SK-N-MC (cell line): Measurements from ENCODE around the gene FAM13A.

Source experiments
- DNase-seq: peaks from one replicate; pipeline ENCODE4 v3.0.0-alpha.2; 2011; ENCODE audit warnings: low read depth, low spot score
- H3K27ac ChIP-seq: fragments of 200-600 bp; sonication (generic); 2 replicates; pipeline ENCODE4 v1.5.1; 2016; ENCODE audit warnings: mixed run types
- H3K36me3 ChIP-seq: fragments of 200-600 bp; sonication (generic); 2 replicates; pipeline ENCODE4 v1.6.1; 2017; ENCODE audit warnings: antibody characterized with exemption, low read length, mixed read lengths; ENCODE audit not compliant: insufficient read depth
- H3K4me3 ChIP-seq: fragments of 200-600 bp; sonication (generic); 2 replicates; pipeline ENCODE4 v1.5.1; 2016
- H3K9ac ChIP-seq: fragments of 200-600 bp; sonication (generic); 2 replicates; pipeline ENCODE4 v1.8.0; 2017; ENCODE audit warnings: mixed run types, mixed read lengths; ENCODE audit not compliant: insufficient read length
- H3K9me3 ChIP-seq: fragments of 200-600 bp; sonication (generic); 2 replicates; pipeline ENCODE4 v1.6.1; 2017; ENCODE audit warnings: low read depth, mild to moderate bottlenecking, antibody characterized with exemption, low read length, moderate library complexity, mixed read lengths
- EZH2 ChIP-seq: fragments of 200-600 bp; sonication (generic); IDR thresholded peaks from one replicate; pipeline ENCODE4 v1.6.1; 2017; ENCODE audit warnings: antibody characterized with exemption
- FOXP2 ChIP-seq: optimal IDR thresholded peaks from 2 replicates; pipeline ENCODE3; 2011; ENCODE audit warnings: mild to moderate bottlenecking, moderate library complexity; ENCODE audit not compliant: insufficient read depth; ENCODE audit errors: extremely low read length, control extremely low read depth
- POLR2AphosphoS5 ChIP-seq: IDR thresholded peaks from 2 replicates; pipeline ENCODE4 v1.6.1; 2012; ENCODE audit warnings: mild to moderate bottlenecking, low read depth, low read length, borderline replicate concordance

FAM13A gene

GRCh38 chr4:88830598-88830997 is 226.4 kb downstream of the FAM13A start:
- no peaks in the 10 kb centered on the region; the same call in 1 of the 2 replicates for H3K36me3 ChIP-seq
- no peaks in the 10 kb centered on the region for H3K9me3 ChIP-seq
- H3K4me3 ChIP-seq, result no peak overlapping the region
- DNase-seq, result no peak
- H3K9ac ChIP-seq, result no peak overlapping the region
- no peak for TF ChIP-seq POLR2AphosphoS5
- no peak for TF ChIP-seq EZH2
- no peak for TF ChIP-seq FOXP2
- no peak overlapping the region for H3K27ac ChIP-seq

DNA sequence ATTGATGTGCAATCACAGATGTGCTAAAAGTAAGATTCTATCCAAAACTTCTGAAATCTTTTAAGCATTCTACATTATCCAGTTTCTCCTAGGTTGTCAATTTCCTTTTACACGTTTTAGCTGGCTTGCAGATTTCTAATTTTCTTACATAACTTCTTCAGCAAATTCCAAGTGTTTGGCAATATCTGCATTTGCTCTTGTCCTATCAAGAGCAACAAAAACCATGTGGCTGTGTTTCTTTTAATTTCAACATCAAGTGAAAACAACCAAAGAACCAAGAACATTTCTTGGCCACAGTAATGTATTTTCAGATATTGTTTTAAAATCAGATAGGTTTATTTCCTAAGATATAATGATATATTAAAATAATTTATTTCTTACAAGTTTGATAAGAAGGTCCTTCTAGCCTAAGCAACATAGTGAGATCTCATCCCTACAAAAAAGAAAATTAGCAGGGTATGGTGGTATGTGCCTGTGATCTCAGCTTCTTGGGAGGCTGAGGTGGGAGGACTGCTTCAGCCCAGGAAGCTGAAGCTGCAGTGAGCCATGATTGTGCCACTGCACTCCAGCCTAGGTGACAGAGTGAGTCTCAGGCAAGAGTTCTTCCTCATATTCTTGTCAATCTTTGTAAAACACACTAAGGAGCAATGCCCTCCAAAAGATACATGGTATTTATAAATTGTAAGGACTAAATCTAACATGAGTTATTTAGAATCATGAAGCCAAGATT is 228.0 kb downstream of the FAM13A start:
- Histone ChIP-seq H3K9ac (no peak overlapping the region), H3K4me3 (no peak overlapping the region), H3K36me3 (no peaks in the 10 kb centered on the region; the same call in 1 of the 2 replicates), H3K27ac (no peak overlapping the region), H3K9me3 (no peaks in the 10 kb centered on the region)
- TF ChIP-seq FOXP2, result no peak
- no peak for TF ChIP-seq POLR2AphosphoS5
- TF ChIP-seq EZH2, result no peak
- no peak for DNase-seq

DNA sequence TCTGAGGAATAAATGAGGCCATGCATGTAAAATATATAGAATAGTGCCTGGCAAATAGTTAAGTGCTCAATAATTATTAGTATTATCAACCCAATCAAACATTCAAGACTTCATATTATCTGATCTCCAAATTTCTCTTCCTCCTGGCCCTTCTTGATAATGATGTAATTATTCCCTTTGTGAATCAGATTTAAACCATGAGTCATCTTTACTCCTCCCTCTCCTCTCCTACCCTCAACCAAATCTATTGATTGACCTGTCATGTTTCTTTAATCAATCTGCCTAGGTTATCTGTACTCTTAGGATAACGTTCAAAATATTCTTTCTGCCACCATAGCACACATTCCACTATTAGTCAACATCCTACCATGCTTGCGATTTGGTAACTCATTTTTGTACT is 229.5 kb downstream of the FAM13A start:
- Histone ChIP-seq H3K4me3 (no peak overlapping the region), H3K9me3 (no peaks in the 10 kb centered on the region), H3K9ac (no peak overlapping the region), H3K36me3 (no peaks in the 10 kb centered on the region), H3K27ac (no peak overlapping the region)
- DNase-seq, result no peak
- no peak for TF ChIP-seq FOXP2
- no peak for TF ChIP-seq POLR2AphosphoS5
- no peak for TF ChIP-seq EZH2

DNA sequence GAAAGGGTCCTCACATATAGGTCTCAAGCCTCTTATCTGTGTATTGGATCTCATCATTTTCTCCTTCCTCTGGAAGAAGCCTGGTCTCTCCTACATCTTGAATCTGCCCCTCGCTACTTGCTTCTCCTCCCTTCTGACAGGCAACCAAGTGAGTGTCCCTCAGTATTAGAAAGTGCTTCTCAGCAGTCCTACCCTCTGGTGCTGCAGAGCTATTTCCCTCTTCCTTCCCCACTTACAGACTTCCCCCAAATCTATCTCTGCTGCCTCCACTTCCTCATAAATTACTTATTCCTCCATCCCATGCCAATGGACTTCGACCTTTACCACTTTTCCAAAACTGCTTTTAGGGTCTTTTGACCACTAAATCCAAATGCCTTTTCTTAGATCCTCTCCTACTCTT is 230.2 kb downstream of the FAM13A start:
- TF ChIP-seq POLR2AphosphoS5 (no peak), EZH2 (no peak), FOXP2 (no peak)
- H3K27ac ChIP-seq, result no peak overlapping the region
- H3K4me3 ChIP-seq, result no peak overlapping the region

GRCh38 chr4:88825931-88826330 is 231.1 kb downstream of the FAM13A start:
- DNase-seq, result no peak
- no peak overlapping the region for H3K9ac ChIP-seq
- no peak overlapping the region for H3K27ac ChIP-seq
- no peaks in the 10 kb centered on the region for H3K9me3 ChIP-seq
- no peak overlapping the region for H3K4me3 ChIP-seq
- H3K36me3 ChIP-seq, result no peaks in the 10 kb centered on the region
- no peak for TF ChIP-seq POLR2AphosphoS5
- TF ChIP-seq EZH2, result no peak
- TF ChIP-seq FOXP2, result no peak

More for the DNA sequence above, 230.2 kb downstream of the FAM13A start:
- Histone ChIP-seq H3K9ac (no peak overlapping the region), H3K36me3 (no peaks in the 10 kb centered on the region), H3K9me3 (no peaks in the 10 kb centered on the region)
- DNase-seq, result no peak

DNA sequence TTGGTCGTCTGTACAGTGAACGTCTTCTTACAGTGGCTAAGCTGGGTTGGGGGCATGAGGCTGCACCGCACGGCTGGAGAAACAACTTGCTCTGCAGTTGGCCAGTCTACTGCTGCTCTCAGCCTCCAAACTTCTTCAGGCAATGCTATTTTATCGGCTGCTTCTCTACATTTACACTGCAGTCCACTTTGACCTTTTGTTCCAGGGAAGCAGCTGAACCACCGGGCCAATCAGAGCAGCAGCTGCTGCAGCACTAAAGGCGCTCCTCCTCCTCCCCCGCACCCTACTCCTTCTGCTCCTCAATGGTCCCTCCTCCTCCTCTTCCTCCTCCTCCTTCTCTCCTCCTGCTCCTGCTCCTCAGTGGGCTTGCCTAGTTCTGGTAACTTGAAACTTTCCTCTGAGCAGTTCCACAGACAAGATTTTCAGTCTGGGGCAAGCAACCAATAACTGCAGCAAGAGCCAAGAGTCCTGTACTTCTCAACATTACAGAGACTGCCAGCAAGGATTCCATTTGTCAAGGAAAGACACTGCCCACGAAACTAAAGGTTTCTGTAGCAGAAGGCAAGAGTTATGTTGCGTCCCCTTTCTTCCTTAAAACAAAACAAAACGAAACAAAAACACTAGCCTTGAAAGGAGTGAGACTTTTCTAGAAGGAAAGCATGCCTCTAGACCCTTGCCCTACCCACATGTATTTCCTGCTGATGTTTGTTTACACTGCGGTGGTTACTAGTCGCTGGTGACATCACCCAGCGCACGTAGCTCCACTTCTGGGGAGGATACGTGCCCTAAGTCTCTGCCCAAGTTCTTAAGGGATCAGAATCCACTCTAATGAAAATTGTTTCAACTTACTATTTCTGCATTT is 233.7 kb downstream of the FAM13A start:
- Histone ChIP-seq H3K27ac (no peak overlapping the region), H3K36me3 (no peaks in the 10 kb centered on the region), H3K9me3 (no peaks in the 10 kb centered on the region), H3K4me3 (no peak overlapping the region), H3K9ac (no peak overlapping the region)
- no peak for DNase-seq
- TF ChIP-seq FOXP2, result no peak
- no peak for TF ChIP-seq EZH2
- no peak for TF ChIP-seq POLR2AphosphoS5

GRCh38 chr4:88822034-88822789 is 234.8 kb downstream of the FAM13A start:
- TF ChIP-seq FOXP2 (no peak), EZH2 (no peak), POLR2AphosphoS5 (no peak)
- no peak overlapping the region for H3K9ac ChIP-seq

GRCh38 chr4:88821522-88821921 is 235.5 kb downstream of the FAM13A start:
- DNase-seq, result no peak
- Histone ChIP-seq H3K9me3 (no peaks in the 10 kb centered on the region), H3K9ac (no peak overlapping the region), H3K27ac (no peak overlapping the region), H3K36me3 (no peaks in the 10 kb centered on the region), H3K4me3 (no peak overlapping the region)
- TF ChIP-seq FOXP2 (no peak), EZH2 (no peak), POLR2AphosphoS5 (no peak)

More at GRCh38 chr4:88822034-88822789, 234.8 kb downstream of the FAM13A start:
- Histone ChIP-seq H3K27ac (no peak overlapping the region), H3K9me3 (no peaks in the 10 kb centered on the region), H3K4me3 (no peak overlapping the region), H3K36me3 (no peaks in the 10 kb centered on the region)
- no peak for DNase-seq
